HepG2 (cell line): ENCODE measurements around the gene CCDC106. TPM values are rescaled to one million over a fixed set of nuclear protein-coding genes. Genes with fewer than 3 reads are reported as not detected.

ENCODE experiments used
- FOXJ3 ChIP-seq: sonication (generic); formaldehyde crosslinking; IDR thresholded peaks from 2 replicates; pipeline ENCODE4 v1.4.0; 2020; ENCODE audit warnings: missing genetic modification reagents, mild to moderate bottlenecking, borderline replicate concordance
- GABPB1 ChIP-seq: IDR thresholded peaks from 2 replicates; pipeline ENCODE4 v1.6.1; 2016; ENCODE audit warnings: mild to moderate bottlenecking, missing genetic modification reagents, moderate library complexity, missing compliant biosample characterization
- KLF6 ChIP-seq: IDR thresholded peaks from 2 replicates; pipeline ENCODE4 v1.8.0; 2016; ENCODE audit warnings: missing biosample characterization, missing genetic modification reagents
- KMT2A ChIP-seq: sonication (generic); formaldehyde crosslinking; IDR thresholded peaks from 2 replicates; pipeline ENCODE4 v1.4.0; 2020; ENCODE audit warnings: missing genetic modification reagents
- MIER3 ChIP-seq: IDR thresholded peaks from 2 replicates; pipeline ENCODE4 v1.6.1; 2016; ENCODE audit warnings: missing compliant biosample characterization, borderline replicate concordance
- MXI1 ChIP-seq: IDR thresholded peaks from 3 replicates; pipeline ENCODE4 v1.6.1; 2012; ENCODE audit warnings: low read depth, low read length, inconsistent platforms, borderline replicate concordance
- NFKB2 ChIP-seq: sonication (generic); formaldehyde crosslinking; IDR thresholded peaks from 2 replicates; pipeline ENCODE4 v1.4.0; 2020; ENCODE audit warnings: missing genetic modification reagents, borderline replicate concordance
- ZBTB1 ChIP-seq: sonication (generic); formaldehyde crosslinking; IDR thresholded peaks from 2 replicates; pipeline ENCODE4 v1.4.0; 2020; ENCODE audit warnings: missing genetic modification reagents, borderline replicate concordance
- ZNF160 ChIP-seq: sonication (generic); formaldehyde crosslinking; IDR thresholded peaks from 2 replicates; pipeline ENCODE4 v1.8.0; 2022; ENCODE audit warnings: mild to moderate bottlenecking, inconsistent platforms, missing genetic modification reagents
- ZNF317 ChIP-seq: sonication (generic); formaldehyde crosslinking; IDR thresholded peaks from 2 replicates; pipeline ENCODE4 v1.5.0; 2020; ENCODE audit warnings: mild to moderate bottlenecking, missing genetic modification reagents
- ZNF326 ChIP-seq: sonication (generic); formaldehyde crosslinking; IDR thresholded peaks from 2 replicates; pipeline ENCODE4 v1.4.0; 2020; ENCODE audit warnings: missing genetic modification reagents, borderline replicate concordance
- ZNF674 ChIP-seq: sonication (generic); formaldehyde crosslinking; IDR thresholded peaks from 2 replicates; pipeline ENCODE4 v1.5.0; 2020; ENCODE audit warnings: low read depth, mild to moderate bottlenecking, missing genetic modification reagents
- ZSCAN20 ChIP-seq: sonication (generic); formaldehyde crosslinking; IDR thresholded peaks from 2 replicates; pipeline ENCODE4 v1.4.0; 2020; ENCODE audit warnings: missing genetic modification reagents, mild to moderate bottlenecking, borderline replicate concordance
- polyA plus RNA-seq, 8 experiments: library from polyadenylated mRNA; depleted of rRNA in 3 of 8; stranded (reverse) in 7 of 8; unstranded in 1 of 8; fragments of >200 nt; fragmentation: Illumina TruSeq in 4 of 8; extraction: Trizol in 4 of 8; gene quantifications; 2 replicates each; pipeline versions ENCODE4 v1.2.1 to v1.2.3, GENCODE V29; 2011 to 2016; ENCODE audit warnings: low read depth in 4 of 8, missing spikeins in 1 of 8, mixed read lengths in 1 of 8; ENCODE audit not compliant: insufficient read depth in 1 of 8
- total RNA-seq, 5 experiments: library from RNA; depleted of rRNA; stranded (reverse); fragments of >200 nt; fragmentation: Illumina TruSeq; extraction: Trizol; gene quantifications; 2 replicates each; pipeline ENCODE4 v1.2.3, GENCODE V29; 2016; ENCODE audit warnings: low read depth in 1 of 5
- TF ChIP-seq, protein P1 (sequence below): sonication (generic); formaldehyde crosslinking; IDR thresholded peaks from 2 replicates; pipeline ENCODE4 v1.4.0; 2020; ENCODE audit warnings: missing genetic modification reagents
- TF ChIP-seq, protein P2 (sequence below): IDR thresholded peaks from 2 replicates; pipeline ENCODE4 v1.6.1; 2018; ENCODE audit warnings: missing genetic modification reagents, mild to moderate bottlenecking, missing compliant biosample characterization

Gene CCDC106
- total and polyA plus RNA-seq, 2 of the 13 experiments (the other 11 are each of a cell fraction or from before 2014, with no cell fraction given) = 4.7 to 8.8 TPM

- TF ChIP-seq GABPB1 (CRISPR knock-in tag) (peak; percentile 74), ZBTB1 (CRISPR knock-in tag) (no peak), ZNF317 (peak; percentile 48; the same call in 1 of the 2 replicates), NFKB2 (CRISPR knock-in tag) (no peak), MXI1 (0 out of 3 replicates have a peak, but pooled peaks have one; percentile 28), ZNF160 (CRISPR knock-in tag) (no peak), KLF6 (CRISPR knock-in tag) (0 out of 2 replicates have a peak, but pooled peaks have one; percentile 39), ZSCAN20 (CRISPR knock-in tag) (0 out of 2 replicates have a peak, but pooled peaks have one; percentile 30), FOXJ3 (CRISPR knock-in tag) (no peak), MIER3 (CRISPR knock-in tag) (0 out of 2 replicates have a peak, but pooled peaks have one; percentile 34), KMT2A (CRISPR knock-in tag) (0 out of 2 replicates have a peak, but pooled peaks have one; percentile 48), ZNF326 (CRISPR knock-in tag) (no peak), ZNF674 (CRISPR knock-in tag) (peak; percentile 85; the same call in 1 of the 2 replicates)
- TF ChIP-seq, protein P1, sequence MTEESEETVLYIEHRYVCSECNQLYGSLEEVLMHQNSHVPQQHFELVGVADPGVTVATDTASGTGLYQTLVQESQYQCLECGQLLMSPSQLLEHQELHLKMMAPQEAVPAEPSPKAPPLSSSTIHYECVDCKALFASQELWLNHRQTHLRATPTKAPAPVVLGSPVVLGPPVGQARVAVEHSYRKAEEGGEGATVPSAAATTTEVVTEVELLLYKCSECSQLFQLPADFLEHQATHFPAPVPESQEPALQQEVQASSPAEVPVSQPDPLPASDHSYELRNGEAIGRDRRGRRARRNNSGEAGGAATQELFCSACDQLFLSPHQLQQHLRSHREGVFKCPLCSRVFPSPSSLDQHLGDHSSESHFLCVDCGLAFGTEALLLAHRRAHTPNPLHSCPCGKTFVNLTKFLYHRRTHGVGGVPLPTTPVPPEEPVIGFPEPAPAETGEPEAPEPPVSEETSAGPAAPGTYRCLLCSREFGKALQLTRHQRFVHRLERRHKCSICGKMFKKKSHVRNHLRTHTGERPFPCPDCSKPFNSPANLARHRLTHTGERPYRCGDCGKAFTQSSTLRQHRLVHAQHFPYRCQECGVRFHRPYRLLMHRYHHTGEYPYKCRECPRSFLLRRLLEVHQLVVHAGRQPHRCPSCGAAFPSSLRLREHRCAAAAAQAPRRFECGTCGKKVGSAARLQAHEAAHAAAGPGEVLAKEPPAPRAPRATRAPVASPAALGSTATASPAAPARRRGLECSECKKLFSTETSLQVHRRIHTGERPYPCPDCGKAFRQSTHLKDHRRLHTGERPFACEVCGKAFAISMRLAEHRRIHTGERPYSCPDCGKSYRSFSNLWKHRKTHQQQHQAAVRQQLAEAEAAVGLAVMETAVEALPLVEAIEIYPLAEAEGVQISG = peak; percentile 70; the same call in 1 of the 2 replicates
- TF ChIP-seq, protein P2, sequence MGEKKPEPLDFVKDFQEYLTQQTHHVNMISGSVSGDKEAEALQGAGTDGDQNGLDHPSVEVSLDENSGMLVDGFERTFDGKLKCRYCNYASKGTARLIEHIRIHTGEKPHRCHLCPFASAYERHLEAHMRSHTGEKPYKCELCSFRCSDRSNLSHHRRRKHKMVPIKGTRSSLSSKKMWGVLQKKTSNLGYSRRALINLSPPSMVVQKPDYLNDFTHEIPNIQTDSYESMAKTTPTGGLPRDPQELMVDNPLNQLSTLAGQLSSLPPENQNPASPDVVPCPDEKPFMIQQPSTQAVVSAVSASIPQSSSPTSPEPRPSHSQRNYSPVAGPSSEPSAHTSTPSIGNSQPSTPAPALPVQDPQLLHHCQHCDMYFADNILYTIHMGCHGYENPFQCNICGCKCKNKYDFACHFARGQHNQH (CRISPR knock-in tag) = peak; percentile 71; the same call in 1 of the 2 replicates
Observed at GRCh38 chr19:55647732-55648584, at the start of gene CCDC106 (continued).
